Keratinocyte (primary cell): ENCODE data around the gene ALOXE3.

Experiments
- EZH2 ChIP-seq: IDR thresholded peaks from one replicate; pipeline ENCODE4 v1.6.1; 2012; ENCODE audit warnings: inconsistent platforms, mild to moderate bottlenecking, low read length, moderate library complexity
- TF ChIP-seq, protein P1 (sequence below), 3 experiments: IDR thresholded peaks in 1 of 3; conservative IDR thresholded peaks in 1 of 3; optimal IDR thresholded peaks in 1 of 3; 2 replicates in 2 of 3; 3 replicates in 1 of 3; pipeline versions ENCODE3 to v1.5.1; 2011; ENCODE audit warnings: low read length in 3 of 3, mild to moderate bottlenecking in 3 of 3, moderate library complexity in 2 of 3, control low read depth in 1 of 3, inconsistent platforms in 1 of 3; ENCODE audit not compliant: insufficient read depth in 2 of 3; ENCODE audit errors: extremely low read depth in 1 of 3

DNA sequence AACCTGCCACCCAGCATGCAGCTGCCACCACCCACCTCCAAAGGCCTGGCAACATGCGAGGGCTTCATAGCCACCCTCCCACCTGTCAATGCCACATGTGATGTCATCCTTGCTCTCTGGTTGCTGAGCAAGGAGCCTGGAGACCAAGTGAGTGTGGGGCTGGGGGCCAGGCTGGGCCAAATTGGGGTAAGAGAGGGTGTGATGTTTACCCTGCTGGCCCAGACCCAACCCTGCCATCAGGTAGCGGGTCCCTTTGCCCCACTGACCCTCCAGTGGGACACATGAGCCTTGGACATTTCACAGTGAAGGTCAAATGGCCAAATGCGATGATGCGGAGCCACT, 70.6 kb downstream of the ALOXE3 start:
- TF ChIP-seq, protein P1, sequence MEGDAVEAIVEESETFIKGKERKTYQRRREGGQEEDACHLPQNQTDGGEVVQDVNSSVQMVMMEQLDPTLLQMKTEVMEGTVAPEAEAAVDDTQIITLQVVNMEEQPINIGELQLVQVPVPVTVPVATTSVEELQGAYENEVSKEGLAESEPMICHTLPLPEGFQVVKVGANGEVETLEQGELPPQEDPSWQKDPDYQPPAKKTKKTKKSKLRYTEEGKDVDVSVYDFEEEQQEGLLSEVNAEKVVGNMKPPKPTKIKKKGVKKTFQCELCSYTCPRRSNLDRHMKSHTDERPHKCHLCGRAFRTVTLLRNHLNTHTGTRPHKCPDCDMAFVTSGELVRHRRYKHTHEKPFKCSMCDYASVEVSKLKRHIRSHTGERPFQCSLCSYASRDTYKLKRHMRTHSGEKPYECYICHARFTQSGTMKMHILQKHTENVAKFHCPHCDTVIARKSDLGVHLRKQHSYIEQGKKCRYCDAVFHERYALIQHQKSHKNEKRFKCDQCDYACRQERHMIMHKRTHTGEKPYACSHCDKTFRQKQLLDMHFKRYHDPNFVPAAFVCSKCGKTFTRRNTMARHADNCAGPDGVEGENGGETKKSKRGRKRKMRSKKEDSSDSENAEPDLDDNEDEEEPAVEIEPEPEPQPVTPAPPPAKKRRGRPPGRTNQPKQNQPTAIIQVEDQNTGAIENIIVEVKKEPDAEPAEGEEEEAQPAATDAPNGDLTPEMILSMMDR (optimal IDR thresholded peaks at IDR 0.05 in 1 of 3, IDR thresholded peaks at IDR 0.05 in 1 of 3, conservative IDR thresholded peaks at IDR 0.05 in 1 of 3; ENCODE audit: extremely low read depth in 1 of 3, insufficient read depth in 2 of 3, low read length in 3 of 3), result no peak
- TF ChIP-seq EZH2, result no peak
